SK-N-SH (cell line): ENCODE results near the gene MXRA8. TPM values are rescaled to one million over a fixed set of nuclear protein-coding genes. Genes with fewer than 3 reads are reported as not detected.

Experiments
- CTCF ChIA-PET: fragments of 300-600, 350-600 bp; formaldehyde crosslinking; extraction: SDS; loops from one replicate; lab custom pipeline; 2021; lab: Yijun Ruan, JAX
- POLR2A ChIA-PET: fragments of 350-600 bp; sonication (Branson Sonifier 250); formaldehyde crosslinking; extraction: SDS; loops from one replicate; lab custom pipeline; 2020; ENCODE audit warnings: antibody characterized with exemption, inconsistent platforms; lab: Yijun Ruan, JAX
- DNase-seq: peaks from one replicate; pipeline ENCODE4 v3.0.0; 2012
- H2AFZ ChIP-seq: fragments of 200-600 bp; sonication (generic); 2 replicates; pipeline ENCODE4 v1.8.1; 2016; ENCODE audit warnings: antibody characterized with exemption, mild to moderate bottlenecking, low read depth
- H3F3A ChIP-seq: fragments of 200-600 bp; sonication (generic); replicated peaks from 2 replicates; pipeline ENCODE3; 2016; ENCODE audit warnings: antibody characterized with exemption, mild to moderate bottlenecking; ENCODE audit not compliant: insufficient read depth
- H3K27ac ChIP-seq, 2 experiments: fragments of 200-500 bp in 1 of 2; fragments of 200-600 bp in 1 of 2; sonication (Bioruptor generic) in 1 of 2; sonication (generic), shearing (Covaris generic) in 1 of 2; 2 replicates each; pipeline versions ENCODE4 v1.5.1 to v1.6.1; 2014 to 2016; ENCODE audit warnings: low read depth in 2 of 2, inconsistent platforms in 1 of 2, low read length in 1 of 2, mild to moderate bottlenecking in 1 of 2, mixed read lengths in 1 of 2
- H3K27me3 ChIP-seq: fragments of 200-600 bp; sonication (generic), shearing (Covaris generic); 2 replicates; pipeline ENCODE4 v1.6.1; 2016; ENCODE audit warnings: mixed run types; ENCODE audit not compliant: insufficient read depth
- H3K36me3 ChIP-seq, 2 experiments: fragments of 200-500 bp in 1 of 2; fragments of 200-600 bp in 1 of 2; sonication (Bioruptor generic) in 1 of 2; sonication (generic) in 1 of 2; replicated peaks in 1 of 2; 2 replicates each; pipeline versions ENCODE3 to v1.5.1; 2014 to 2016; ENCODE audit warnings: low read length in 1 of 2, mild to moderate bottlenecking in 1 of 2; ENCODE audit not compliant: insufficient read depth in 2 of 2, control insufficient read depth in 1 of 2
- H3K4me1 ChIP-seq, 2 experiments: fragments of 200-500 bp in 1 of 2; fragments of 200-600 bp in 1 of 2; sonication (Bioruptor generic) in 1 of 2; sonication (generic), shearing (Covaris generic) in 1 of 2; 2 replicates each; pipeline versions ENCODE4 v1.5.1 to v1.6.1; 2014 to 2016; ENCODE audit warnings: low read depth in 1 of 2, low read length in 1 of 2, mixed run types in 1 of 2; ENCODE audit not compliant: insufficient read depth in 2 of 2, control insufficient read depth in 1 of 2
- H3K4me2 ChIP-seq: fragments of 200-600 bp; sonication (generic), shearing (Covaris generic); 2 replicates; pipeline ENCODE4 v1.6.1; 2017; ENCODE audit warnings: mixed run types
- H3K4me3 ChIP-seq, 2 experiments: fragments of 200-500 bp in 1 of 2; fragments of 200-600 bp in 1 of 2; sonication (Bioruptor generic) in 1 of 2; sonication (generic), shearing (Covaris generic) in 1 of 2; 2 replicates each; pipeline versions ENCODE4 v1.5.1 to v1.8.1; 2014 to 2016; ENCODE audit warnings: low read depth in 2 of 2, inconsistent platforms in 1 of 2, low read length in 1 of 2, mild to moderate bottlenecking in 1 of 2, mixed read lengths in 1 of 2, moderate library complexity in 1 of 2
- H3K79me2 ChIP-seq: fragments of 200-600 bp; sonication (generic); 2 replicates; pipeline ENCODE4 v1.8.1; 2017; ENCODE audit warnings: mild to moderate bottlenecking; ENCODE audit not compliant: insufficient read depth
- H3K9ac ChIP-seq: fragments of 200-600 bp; sonication (generic); 2 replicates; pipeline ENCODE4 v1.6.1; 2017; ENCODE audit warnings: mixed run types
- H3K9me2 ChIP-seq: fragments of 200-600 bp; sonication (generic); 2 replicates; pipeline ENCODE4 v1.6.1; 2017; ENCODE audit warnings: mixed run types
- H3K9me3 ChIP-seq: fragments of 200-600 bp; sonication (generic); 2 replicates; pipeline ENCODE4 v1.6.1; 2017; ENCODE audit warnings: mixed run types, mild to moderate bottlenecking, moderate library complexity
- H4K20me1 ChIP-seq: fragments of 200-600 bp; sonication (generic); 2 replicates; pipeline ENCODE4 v1.6.1; 2017; ENCODE audit warnings: mild to moderate bottlenecking, mixed run types; ENCODE audit not compliant: insufficient read depth
- CTCF ChIP-seq: fragments of 200-600 bp; sonication (generic); IDR thresholded peaks from 2 replicates; pipeline ENCODE4 v1.6.1; 2017; ENCODE audit warnings: antibody characterized with exemption, mild to moderate bottlenecking, moderate library complexity
- ELF1 ChIP-seq: IDR thresholded peaks from 2 replicates; pipeline ENCODE4 v1.4.0; 2012
- FOSL2 ChIP-seq: IDR thresholded peaks from 2 replicates; pipeline ENCODE4 v1.4.0; 2012; ENCODE audit warnings: low read depth, mild to moderate bottlenecking, moderate library complexity, borderline replicate concordance
- FOXJ3 ChIP-seq: sonication (generic); formaldehyde crosslinking; IDR thresholded peaks from 2 replicates; pipeline ENCODE4 v1.5.1; 2020; ENCODE audit warnings: mild to moderate bottlenecking, missing genetic modification reagents
- FOXM1 ChIP-seq: IDR thresholded peaks from 2 replicates; pipeline ENCODE4 v1.4.0; 2012; ENCODE audit warnings: low read depth, mild to moderate bottlenecking
- GABPA ChIP-seq: IDR thresholded peaks from 2 replicates; pipeline ENCODE4 v1.4.0; 2012; ENCODE audit warnings: low read depth, mild to moderate bottlenecking
- JUND ChIP-seq: IDR thresholded peaks from 2 replicates; pipeline ENCODE4 v1.4.0; 2012
- MEF2A ChIP-seq: IDR thresholded peaks from 2 replicates; pipeline ENCODE4 v1.4.0; 2012; ENCODE audit warnings: low read depth, borderline replicate concordance
- MXI1 ChIP-seq: IDR thresholded peaks from 2 replicates; pipeline ENCODE4 v1.6.1; 2012; ENCODE audit warnings: mild to moderate bottlenecking, low read depth, low read length, improper control_type of control experiment
- RCOR1 ChIP-seq: fragments of 150-350 bp; IDR thresholded peaks from 2 replicates; pipeline ENCODE4 v1.6.1; 2017; ENCODE audit warnings: antibody characterized with exemption, low read length
- REST ChIP-seq: IDR thresholded peaks from 2 replicates; pipeline ENCODE4 v1.6.1; 2012; ENCODE audit warnings: mild to moderate bottlenecking, low read depth, low read length, moderate library complexity
- RFX5 ChIP-seq: IDR thresholded peaks from 2 replicates; pipeline ENCODE4 v1.6.1; 2012; ENCODE audit warnings: mild to moderate bottlenecking, improper control_type of control experiment, low read length
- RXRA ChIP-seq: IDR thresholded peaks from 2 replicates; pipeline ENCODE4 v1.4.0; 2012; ENCODE audit warnings: low read depth, mild to moderate bottlenecking, borderline replicate concordance
- SIN3A ChIP-seq: IDR thresholded peaks from 2 replicates; pipeline ENCODE4 v1.6.1; 2012; ENCODE audit warnings: low read depth, mild to moderate bottlenecking, low read length, moderate library complexity, borderline replicate concordance
- TAF1 ChIP-seq: IDR thresholded peaks from 2 replicates; pipeline ENCODE4 v1.6.1; 2012; ENCODE audit warnings: low read depth, mild to moderate bottlenecking, low read length, moderate library complexity, borderline replicate concordance
- TCF12 ChIP-seq: IDR thresholded peaks from 2 replicates; pipeline ENCODE4 v1.4.0; 2012
- TEAD4 ChIP-seq: IDR thresholded peaks from 2 replicates; pipeline ENCODE4 v1.4.0; 2012; ENCODE audit warnings: mild to moderate bottlenecking, borderline replicate concordance; ENCODE audit not compliant: insufficient read depth
- USF2 ChIP-seq: fragments of 150-350 bp; IDR thresholded peaks from 2 replicates; pipeline ENCODE4 v1.6.1; 2017; ENCODE audit warnings: antibody characterized with exemption, low read length, low read depth, borderline replicate concordance
- YY1 ChIP-seq: IDR thresholded peaks from 2 replicates; pipeline ENCODE4 v1.4.0; 2012; ENCODE audit warnings: low read depth, mild to moderate bottlenecking
- WGBS: methylation state at CpG from one replicate; pipeline ENCODE4 v1.1.6; 2017; ENCODE audit warnings: low lambda C conversion rate; 5-methylcytosine and 5-hydroxymethylcytosine counted together
- polyA plus RNA-seq, 3 experiments: library from polyadenylated mRNA; depleted of rRNA; stranded (reverse); fragments of >200 nt; gene quantifications; 2 replicates each; pipeline ENCODE4 v1.2.3, GENCODE V29; 2012
- TF ChIP-seq, protein P1 (sequence below): IDR thresholded peaks from 2 replicates; pipeline ENCODE4 v1.4.0; 2012; ENCODE audit warnings: low read depth, borderline replicate concordance

MXRA8 gene
- polyA plus RNA-seq, 1 of the 3 experiments (the other 2 are of a cell fraction): 2.5 TPM

DNA sequence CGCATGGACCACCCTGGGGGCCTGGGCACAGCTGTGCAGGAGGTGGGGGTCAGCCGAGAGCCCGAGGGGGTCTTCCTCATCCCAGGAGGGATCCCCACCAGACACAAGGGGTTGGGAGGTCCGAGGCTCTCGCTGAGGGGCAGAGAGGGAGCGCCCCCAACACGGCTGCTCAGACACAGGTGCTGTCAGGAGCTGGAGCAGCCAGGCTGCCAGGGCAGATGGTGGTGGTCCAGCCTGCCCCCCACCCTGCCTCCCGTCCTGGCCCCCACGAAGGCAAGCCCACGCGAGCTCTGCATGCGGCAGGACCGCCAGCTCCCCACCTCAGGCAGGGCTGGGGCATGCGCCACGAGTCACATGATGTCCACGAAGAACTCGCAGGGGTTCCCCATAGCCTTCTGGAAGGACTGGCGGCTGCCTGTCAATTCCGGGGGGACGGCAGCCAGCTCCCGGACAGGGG lies 22.5 kb downstream of the MXRA8 start:
- ChIA-PET CTCF (interaction anchor here (1.0 to 3.6 kb wide), 3 partner anchors 8 to 16 kb away, joined by 3 to 16 read pairs (median 8); no protein-coding TSS in a partner anchor), POLR2A (no interaction called here)
- Histone ChIP-seq H3K79me2 (no peaks in the 10 kb centered on the region), H3K9me2 (no peaks in the 10 kb centered on the region), H3K27ac (no peak overlapping the region), H3K4me2 (no peak overlapping the region), H3K36me3 (peaks cover 0 to 20% of the 10 kb centered on the region in 2 experiments), H4K20me1 (peaks cover 2% of the 10 kb centered on the region; the same call in 1 of the 2 replicates), H3K4me1 (peaks cover 0 to 5% of the 10 kb centered on the region in 2 experiments; a peak in 1 of 4 replicates), H3K27me3 (no peaks in the 10 kb centered on the region), H3F3A (no peaks in the 10 kb centered on the region), H3K9ac (no peak overlapping the region), H2AFZ (no peak overlapping the region), H3K9me3 (no peaks in the 10 kb centered on the region), H3K4me3 (no peak overlapping the region)
- no peak for DNase-seq
- WGBS: 91% methylated on average over 8 of the region's 21 CpGs
- no peak for TF ChIP-seq FOXM1
- TF ChIP-seq FOXJ3: no peak
- no peak for TF ChIP-seq TCF12
- TF ChIP-seq SIN3A: no peak
- no peak for TF ChIP-seq REST
- no peak for TF ChIP-seq RXRA
- no peak for TF ChIP-seq RFX5
- TF ChIP-seq USF2: no peak
- no peak for TF ChIP-seq CTCF
- TF ChIP-seq, protein P1, sequence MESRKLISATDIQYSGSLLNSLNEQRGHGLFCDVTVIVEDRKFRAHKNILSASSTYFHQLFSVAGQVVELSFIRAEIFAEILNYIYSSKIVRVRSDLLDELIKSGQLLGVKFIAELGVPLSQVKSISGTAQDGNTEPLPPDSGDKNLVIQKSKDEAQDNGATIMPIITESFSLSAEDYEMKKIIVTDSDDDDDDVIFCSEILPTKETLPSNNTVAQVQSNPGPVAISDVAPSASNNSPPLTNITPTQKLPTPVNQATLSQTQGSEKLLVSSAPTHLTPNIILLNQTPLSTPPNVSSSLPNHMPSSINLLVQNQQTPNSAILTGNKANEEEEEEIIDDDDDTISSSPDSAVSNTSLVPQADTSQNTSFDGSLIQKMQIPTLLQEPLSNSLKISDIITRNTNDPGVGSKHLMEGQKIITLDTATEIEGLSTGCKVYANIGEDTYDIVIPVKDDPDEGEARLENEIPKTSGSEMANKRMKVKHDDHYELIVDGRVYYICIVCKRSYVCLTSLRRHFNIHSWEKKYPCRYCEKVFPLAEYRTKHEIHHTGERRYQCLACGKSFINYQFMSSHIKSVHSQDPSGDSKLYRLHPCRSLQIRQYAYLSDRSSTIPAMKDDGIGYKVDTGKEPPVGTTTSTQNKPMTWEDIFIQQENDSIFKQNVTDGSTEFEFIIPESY: no peak
- TF ChIP-seq MXI1: no peak
- no peak for TF ChIP-seq TAF1
- TF ChIP-seq MEF2A: no peak
- no peak for TF ChIP-seq RCOR1
- no peak for TF ChIP-seq JUND
- TF ChIP-seq ELF1: no peak
- no peak for TF ChIP-seq TEAD4
- no peak for TF ChIP-seq FOSL2
- no peak for TF ChIP-seq YY1
- TF ChIP-seq GABPA: no peak
